IPS-NIHi7 (cell line): ENCODE data around the gene F10.

ENCODE experiments used
- DNase-seq: peaks from one replicate; pipeline ENCODE4 v3.0.0; 2012; ENCODE audit warnings: mixed read lengths; ENCODE audit errors: extremely low spot score

The F10 gene

DNA sequence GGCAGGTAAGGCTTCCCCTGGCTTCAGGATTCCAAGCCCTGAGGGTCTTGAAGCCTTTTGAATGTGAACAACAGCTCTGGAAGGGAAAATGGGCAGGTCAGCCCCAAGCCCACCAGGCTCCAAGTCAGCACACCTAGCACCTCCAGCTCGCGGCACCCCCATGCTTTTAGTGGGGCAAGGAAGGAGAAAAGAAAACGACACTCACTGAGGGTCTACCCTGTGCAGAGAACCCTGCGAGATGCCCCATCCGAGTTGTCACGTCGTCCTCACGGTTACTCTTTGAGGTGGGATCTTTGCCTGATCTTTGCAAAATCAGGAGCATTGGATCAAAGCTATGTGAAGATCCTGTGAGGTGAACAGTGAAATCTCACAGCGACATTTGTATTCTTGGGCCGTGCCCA is 5.7 kb upstream of the F10 start:
- no peak for DNase-seq

DNA sequence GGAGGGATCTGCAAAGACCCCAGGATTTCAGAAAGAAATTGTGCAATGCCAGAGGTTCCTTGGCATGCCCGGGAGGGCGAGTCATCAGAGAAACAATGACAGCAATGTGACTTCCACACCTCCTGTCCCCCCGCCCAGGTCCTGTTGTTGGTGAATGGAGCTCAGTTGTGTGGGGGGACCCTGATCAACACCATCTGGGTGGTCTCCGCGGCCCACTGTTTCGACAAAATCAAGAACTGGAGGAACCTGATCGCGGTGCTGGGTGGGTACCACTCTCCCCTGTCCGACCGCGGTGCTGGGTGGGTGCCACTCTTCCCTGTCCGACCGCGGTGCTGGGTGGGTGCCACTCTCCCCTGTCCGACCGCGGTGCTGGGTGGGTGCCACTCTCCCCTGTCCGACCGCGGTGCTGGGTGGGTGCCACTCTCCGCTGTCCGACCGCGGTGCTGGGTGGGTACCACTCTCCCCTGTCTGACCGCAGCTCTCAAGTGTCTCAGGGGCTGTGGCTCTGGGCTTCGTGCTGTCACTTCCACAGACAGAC is 5.2 kb upstream of the F10 start:
- DNase-seq: no peak

DNA sequence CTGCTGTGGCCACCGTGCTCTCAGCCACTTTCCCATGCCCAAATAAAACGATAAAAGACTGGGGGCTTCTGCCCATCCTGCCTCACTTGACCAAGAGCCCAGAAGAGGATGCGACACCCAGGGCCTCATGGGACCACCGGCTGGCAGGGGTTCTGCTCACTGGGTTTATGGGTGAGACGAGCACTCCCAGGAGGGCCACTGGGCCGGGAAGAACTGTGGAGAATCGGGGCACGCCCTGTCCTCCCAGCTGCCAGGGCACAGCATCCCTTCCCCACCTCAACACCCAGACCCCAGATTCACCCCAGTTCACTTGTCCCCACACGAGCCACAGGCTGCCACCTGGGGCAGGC is 4.7 kb upstream of the F10 start:
- no peak for DNase-seq

DNA sequence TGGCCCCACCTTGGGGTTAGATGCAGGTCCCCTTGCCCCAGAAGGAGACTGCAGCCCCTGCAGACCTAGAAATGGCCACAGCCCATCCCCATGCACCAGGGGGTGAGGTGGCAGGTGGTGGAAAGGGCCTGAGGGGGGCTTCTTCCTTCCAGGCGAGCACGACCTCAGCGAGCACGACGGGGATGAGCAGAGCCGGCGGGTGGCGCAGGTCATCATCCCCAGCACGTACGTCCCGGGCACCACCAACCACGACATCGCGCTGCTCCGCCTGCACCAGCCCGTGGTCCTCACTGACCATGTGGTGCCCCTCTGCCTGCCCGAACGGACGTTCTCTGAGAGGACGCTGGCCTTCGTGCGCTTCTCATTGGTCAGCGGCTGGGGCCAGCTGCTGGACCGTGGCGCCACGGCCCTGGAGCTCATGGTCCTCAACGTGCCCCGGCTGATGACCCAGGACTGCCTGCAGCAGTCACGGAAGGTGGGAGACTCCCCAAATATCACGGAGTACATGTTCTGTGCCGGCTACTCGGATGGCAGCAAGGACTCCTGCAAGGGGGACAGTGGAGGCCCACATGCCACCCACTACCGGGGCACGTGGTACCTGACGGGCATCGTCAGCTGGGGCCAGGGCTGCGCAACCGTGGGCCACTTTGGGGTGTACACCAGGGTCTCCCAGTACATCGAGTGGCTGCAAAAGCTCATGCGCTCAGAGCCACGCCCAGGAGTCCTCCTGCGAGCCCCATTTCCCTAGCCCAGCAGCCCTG is 4.2 kb upstream of the F10 start:
- DNase-seq: no peak

DNA sequence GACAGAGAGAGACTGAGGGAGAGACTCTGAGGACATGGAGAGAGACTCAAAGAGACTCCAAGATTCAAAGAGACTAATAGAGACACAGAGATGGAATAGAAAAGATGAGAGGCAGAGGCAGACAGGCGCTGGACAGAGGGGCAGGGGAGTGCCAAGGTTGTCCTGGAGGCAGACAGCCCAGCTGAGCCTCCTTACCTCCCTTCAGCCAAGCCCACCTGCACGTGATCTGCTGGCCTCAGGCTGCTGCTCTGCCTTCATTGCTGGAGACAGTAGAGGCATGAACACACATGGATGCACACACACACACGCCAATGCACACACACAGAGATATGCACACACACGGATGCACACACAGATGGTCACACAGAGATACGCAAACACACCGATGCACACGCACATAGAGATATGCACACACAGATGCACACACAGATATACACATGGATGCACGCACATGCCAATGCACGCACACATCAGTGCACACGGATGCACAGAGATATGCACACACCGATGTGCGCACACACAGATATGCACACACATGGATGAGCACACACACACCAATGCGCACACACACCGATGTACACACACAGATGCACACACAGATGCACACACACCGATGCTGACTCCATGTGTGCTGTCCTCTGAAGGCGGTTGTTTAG is 3.3 kb upstream of the F10 start:
- DNase-seq: no peak

DNA sequence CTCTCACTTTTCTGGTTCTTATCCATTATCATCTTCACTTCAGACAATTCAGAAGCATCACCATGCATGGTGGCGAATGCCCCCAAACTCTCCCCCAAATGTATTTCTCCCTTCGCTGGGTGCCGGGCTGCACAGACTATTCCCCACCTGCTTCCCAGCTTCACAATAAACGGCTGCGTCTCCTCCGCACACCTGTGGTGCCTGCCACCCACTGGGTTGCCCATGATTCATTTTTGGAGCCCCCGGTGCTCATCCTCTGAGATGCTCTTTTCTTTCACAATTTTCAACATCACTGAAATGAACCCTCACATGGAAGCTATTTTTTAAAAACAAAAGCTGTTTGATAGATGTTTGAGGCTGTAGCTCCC is 2.8 kb upstream of the F10 start:
- DNase-seq: no peak

DNA sequence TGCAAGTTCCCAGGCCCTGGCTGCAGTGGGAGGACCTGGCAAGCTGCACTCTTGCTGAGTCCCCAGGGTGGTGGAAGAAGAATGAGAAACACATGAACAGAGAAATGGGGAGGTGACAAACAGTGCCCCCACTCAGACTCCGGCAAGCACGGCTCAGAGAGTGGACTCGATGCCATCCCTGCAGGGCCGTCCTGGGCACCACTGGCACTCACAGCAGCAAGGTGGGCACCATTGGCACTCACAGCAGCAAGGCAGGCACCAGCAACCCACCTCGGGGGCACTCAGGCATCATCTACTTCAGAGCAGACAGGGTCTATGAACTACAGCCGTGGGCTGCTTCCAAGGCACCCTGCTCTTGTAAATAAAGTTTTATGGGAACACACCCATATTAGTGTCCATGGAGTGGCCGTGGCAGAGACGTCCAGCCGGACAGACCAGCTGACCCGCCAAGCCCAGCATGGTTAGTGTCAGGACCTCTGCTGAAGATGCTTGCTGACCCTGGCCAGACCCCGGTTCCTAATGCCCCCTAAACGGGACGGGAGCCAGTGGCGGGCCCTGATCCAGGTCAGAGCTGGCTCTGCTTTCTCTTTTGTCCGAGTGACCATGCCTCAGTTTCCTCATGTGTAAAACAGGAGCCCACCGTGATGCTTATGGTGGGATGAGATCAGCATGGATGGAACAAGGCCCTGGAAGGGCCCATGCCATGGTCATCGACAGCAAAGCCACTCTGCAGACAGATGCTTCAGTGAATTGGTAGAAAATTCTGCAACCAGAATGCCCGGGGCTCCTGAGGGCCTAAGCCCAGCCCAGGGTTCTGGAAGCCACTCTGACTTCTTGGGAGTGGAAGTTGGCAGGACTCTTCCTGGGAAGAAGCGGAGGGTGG is 2.1 kb upstream of the F10 start:
- DNase-seq: no peak

GRCh38 chr13:113121183-113121927 is 1.2 kb upstream of the F10 start:
- no peak for DNase-seq

GRCh38 chr13:113121928-113122471 is 599 bp upstream of the F10 start:
- no peak for DNase-seq

- peak; percentile 63 for DNase-seq
Measured at GRCh38 chr13:113123226-113124201, 915 bp downstream of the F10 start.

DNA sequence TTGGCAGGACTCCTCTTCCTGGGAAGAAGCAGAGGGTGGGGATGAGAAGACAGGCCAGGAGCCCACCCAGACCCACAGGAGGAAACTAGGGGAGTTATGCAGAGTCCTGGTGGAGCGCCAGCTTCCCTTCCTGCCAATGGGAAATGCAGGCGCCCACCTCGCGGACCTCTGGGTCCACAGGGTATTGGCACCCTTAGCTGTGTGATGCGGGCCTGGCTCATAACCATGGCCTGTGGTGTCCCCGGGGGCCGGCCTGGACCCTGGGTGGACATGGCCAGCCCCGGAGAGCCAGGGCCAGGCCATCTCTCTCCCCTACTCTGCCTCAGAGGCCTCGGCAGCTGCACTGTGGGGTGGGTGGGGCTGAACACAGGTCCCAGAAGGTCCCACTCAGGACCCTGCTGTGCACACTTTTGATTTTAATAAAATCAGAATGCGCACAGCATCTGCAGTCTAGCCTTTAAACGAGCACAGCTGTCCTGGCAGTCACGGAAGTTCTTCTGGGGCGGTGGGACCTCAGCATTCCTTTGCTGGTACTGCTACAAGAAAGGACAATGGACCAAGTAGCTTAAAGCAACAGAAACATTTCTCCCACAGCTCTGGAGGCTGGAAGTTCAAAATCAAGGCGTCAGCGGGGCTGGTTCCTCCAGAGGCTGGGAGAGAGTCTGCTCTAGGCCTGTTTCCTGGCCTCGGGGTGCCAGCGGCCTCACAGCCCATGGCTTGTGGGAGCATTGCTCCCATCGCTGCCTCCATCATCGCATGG is 1.8 kb downstream of the F10 start:
- no peak for DNase-seq

GRCh38 chr13:113125506-113126264 is 3.1 kb downstream of the F10 start:
- DNase-seq: no peak

GRCh38 chr13:113126265-113127150 is 3.9 kb downstream of the F10 start:
- DNase-seq: no peak

GRCh38 chr13:113129480-113129879 is 6.9 kb downstream of the F10 start:
- peak; percentile 61 for DNase-seq

DNA sequence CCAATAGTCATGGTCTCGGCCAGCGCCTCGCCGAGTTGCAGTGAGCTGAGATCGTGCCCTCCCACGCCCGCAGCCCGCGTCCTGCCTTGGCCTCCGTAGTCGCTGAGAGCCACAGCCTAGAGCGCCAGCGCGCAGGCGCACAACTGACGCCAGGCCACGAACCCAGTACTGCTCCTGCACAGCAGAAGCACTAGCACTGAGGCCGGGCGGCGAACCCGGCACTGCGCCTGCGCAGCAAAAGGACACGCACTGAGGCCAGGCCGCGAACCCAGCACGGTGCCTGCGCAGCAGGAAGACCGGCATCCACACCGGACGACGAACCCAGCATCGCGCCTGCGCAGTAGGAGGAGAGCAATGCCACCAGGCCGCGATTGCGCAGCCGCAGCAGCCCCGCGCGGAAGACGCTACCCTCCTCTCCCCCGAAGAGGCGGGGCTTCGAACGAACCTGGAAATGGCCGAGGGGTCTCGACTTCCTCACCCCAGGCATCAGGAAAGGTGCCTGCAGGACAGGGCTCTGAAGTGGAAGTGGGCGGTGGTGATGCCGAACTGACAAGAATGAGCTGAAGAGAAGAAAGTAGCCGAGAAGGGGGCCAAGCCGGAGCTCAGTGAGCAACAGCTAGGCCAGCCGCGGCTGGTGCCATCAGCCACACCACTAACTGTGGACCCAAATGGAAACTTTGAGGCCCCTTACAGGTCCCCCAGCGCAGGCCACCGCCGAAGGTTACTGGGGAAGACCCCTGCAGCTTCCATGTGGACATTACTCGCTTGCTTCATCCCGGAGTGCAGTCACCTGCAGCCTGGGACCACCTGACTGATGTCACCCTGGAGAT is 7.5 kb downstream of the F10 start:
- DNase-seq: no peak

GRCh38 chr13:113135281-113135760 is 12.7 kb downstream of the F10 start:
- DNase-seq: no peak
